IgD-negative memory B cell (primary cell): ENCODE measurements around the gene RUNDC1. TPM values are rescaled to one million over a fixed set of nuclear protein-coding genes. Genes with fewer than 3 reads are reported as not detected.
"Not testable (repeated sequence)": the region's sequence is repeated elsewhere in the genome, so short reads cannot be mapped to it uniquely, and the experiment has no call there.

Experiments used
- H3K27ac Mint-ChIP-seq, 3 donors: one replicate each; pipeline ENCODE4 v1.8.0; 2020 to 2022; ENCODE audit warnings: mild to moderate bottlenecking in 3 of 3, mixed read lengths in 3 of 3, moderate library complexity in 1 of 3
- H3K27me3 Mint-ChIP-seq: one replicate; pipeline ENCODE4 v1.8.0; 2021; ENCODE audit warnings: mixed read lengths
- H3K36me3 Mint-ChIP-seq: one replicate; pipeline ENCODE4 v1.8.0; 2020; ENCODE audit warnings: mild to moderate bottlenecking, mixed read lengths
- H3K4me1 Mint-ChIP-seq, 3 donors: one replicate each; pipeline ENCODE4 v1.8.0; 2020 to 2022; ENCODE audit warnings: mixed read lengths in 3 of 3, mild to moderate bottlenecking in 1 of 3
- H3K4me3 Mint-ChIP-seq, 4 donors: one replicate each; pipeline ENCODE4 v1.8.0; 2020 to 2022; ENCODE audit warnings: mild to moderate bottlenecking in 4 of 4, mixed read lengths in 4 of 4, moderate library complexity in 3 of 4
- H3K9me3 Mint-ChIP-seq, 3 donors: one replicate each; pipeline ENCODE4 v1.8.0; 2020 to 2021; ENCODE audit warnings: mixed read lengths in 3 of 3, mild to moderate bottlenecking in 1 of 3
- polyA plus RNA-seq: library from polyadenylated mRNA; unstranded; fragments of 300-500 nt; fragmentation: Illumina TruSeq; gene quantifications from one replicate; pipeline ENCODE4 v1.2.3, GENCODE V29; 2021

Gene RUNDC1
- polyA plus RNA-seq, 1 donor from 2014 or later: 24.0 TPM

GRCh38 chr17:42980766-42981397 is 517 bp downstream of the RUNDC1 start:
- peak overlapping the region; percentile 86 to 98 (median 93) for H3K27ac Mint-ChIP-seq
- peaks cover 22 to 35% (median 32%) of the 10 kb centered on the region in 3 donors for H3K4me1 Mint-ChIP-seq
- H3K27me3 Mint-ChIP-seq: no peaks in the 10 kb centered on the region
- H3K4me3 Mint-ChIP-seq: peak overlapping the region; percentile 87 to 98 (median 94)
- H3K36me3 Mint-ChIP-seq: peaks cover 3% of the 10 kb centered on the region
- H3K9me3 Mint-ChIP-seq: no peaks in the 10 kb centered on the region

- Mint-ChIP-seq H3K4me3 (peak overlapping the region; percentile 33 to 92 (median 76)), H3K9me3 (no peaks in the 10 kb centered on the region), H3K27ac (peak overlapping the region in 2 of 3 donors; percentile 67 to 86), H3K4me1 (peaks cover 22 to 37% (median 35%) of the 10 kb centered on the region in 3 donors), H3K36me3 (peaks cover 3% of the 10 kb centered on the region), H3K27me3 (no peaks in the 10 kb centered on the region)
Observed at GRCh38 chr17:42982266-42982665, 1.9 kb downstream of the RUNDC1 start.

- no peaks in the 10 kb centered on the region for H3K27me3 Mint-ChIP-seq
- no peaks in the 10 kb centered on the region for H3K9me3 Mint-ChIP-seq
- H3K4me3 Mint-ChIP-seq: peak overlapping the region; percentile 73 to 90 (median 83)
- H3K27ac Mint-ChIP-seq: peak overlapping the region; percentile 39 to 90 (median 67)
- H3K36me3 Mint-ChIP-seq: peaks cover 7% of the 10 kb centered on the region
- H3K4me1 Mint-ChIP-seq: peaks cover 15 to 35% (median 35%) of the 10 kb centered on the region in 3 donors
Observed at GRCh38 chr17:42985225-42985624, 4.9 kb downstream of the RUNDC1 start.

- H3K4me1 Mint-ChIP-seq: peaks cover 6 to 23% (median 21%) of the 10 kb centered on the region in 3 donors
- no peaks in the 10 kb centered on the region for H3K27me3 Mint-ChIP-seq
- H3K4me3 Mint-ChIP-seq: no peak overlapping the region
- no peak overlapping the region for H3K27ac Mint-ChIP-seq
- H3K9me3 Mint-ChIP-seq: no peaks in the 10 kb centered on the region
- H3K36me3 Mint-ChIP-seq: peaks cover 6% of the 10 kb centered on the region
Observed at GRCh38 chr17:42989141-42989540, 8.8 kb downstream of the RUNDC1 start.

GRCh38 chr17:42989726-42990652 is 9.6 kb downstream of the RUNDC1 start:
- Mint-ChIP-seq H3K36me3 (peaks cover 6% of the 10 kb centered on the region), H3K27me3 (no peaks in the 10 kb centered on the region), H3K4me1 (peaks cover 5 to 17% (median 15%) of the 10 kb centered on the region in 3 donors), H3K4me3 (no peak overlapping the region), H3K9me3 (no peaks in the 10 kb centered on the region), H3K27ac (no peak overlapping the region)

GRCh38 chr17:42991471-42991870 is 11.1 kb downstream of the RUNDC1 start:
- H3K9me3 Mint-ChIP-seq: no peaks in the 10 kb centered on the region
- no peak overlapping the region for H3K27ac Mint-ChIP-seq
- H3K4me3 Mint-ChIP-seq: no peak overlapping the region
- H3K36me3 Mint-ChIP-seq: peaks cover 4% of the 10 kb centered on the region
- peaks cover 0 to 8% (median 5%) of the 10 kb centered on the region in 3 donors for H3K4me1 Mint-ChIP-seq
- H3K27me3 Mint-ChIP-seq: no peaks in the 10 kb centered on the region

- H3K36me3 Mint-ChIP-seq: peaks cover 2% of the 10 kb centered on the region
- no peak overlapping the region for H3K27ac Mint-ChIP-seq
- H3K4me1 Mint-ChIP-seq: peaks cover 3 to 12% (median 6%) of the 10 kb centered on the region in 3 donors
- no peaks in the 10 kb centered on the region for H3K9me3 Mint-ChIP-seq
- no peak overlapping the region for H3K4me3 Mint-ChIP-seq
- no peaks in the 10 kb centered on the region for H3K27me3 Mint-ChIP-seq
Observed at GRCh38 chr17:42992872-42993271, 12.5 kb downstream of the RUNDC1 start.

- H3K4me1 Mint-ChIP-seq: peaks cover 7 to 15% (median 10%) of the 10 kb centered on the region in 3 donors
- not testable (repeated sequence) for H3K36me3 Mint-ChIP-seq, H3K4me3 Mint-ChIP-seq, H3K9me3 Mint-ChIP-seq, H3K27me3 Mint-ChIP-seq, H3K27ac Mint-ChIP-seq
Observed at GRCh38 chr17:42993913-42994312, 13.5 kb downstream of the RUNDC1 start.

GRCh38 chr17:42997390-42997983 is 17.1 kb downstream of the RUNDC1 start:
- Mint-ChIP-seq H3K9me3 (no peaks in the 10 kb centered on the region), H3K27me3 (no peaks in the 10 kb centered on the region), H3K4me1 (peaks cover 6 to 19% (median 7%) of the 10 kb centered on the region in 3 donors), H3K36me3 (no peaks in the 10 kb centered on the region), H3K27ac (peak overlapping the region; percentile 25 to 99 (median 89)), H3K4me3 (peak overlapping the region; percentile 84 to 96 (median 96))

GRCh38 chr17:42997984-42998938 is 17.9 kb downstream of the RUNDC1 start, which contains the start of gene RPL27:
Gene RPL27 (plus strand): TSS chr17:42998419. CDS start chr17:42998751, 332 bp downstream.
- Mint-ChIP-seq H3K4me3 (peak within 1 kb of the TSS; percentile 84 to 96 (median 96)), H3K27me3 (no peaks in the 10 kb centered on the region), H3K27ac (peak within 1 kb of the TSS; percentile 89 to 99 (median 98)), H3K36me3 (no peaks in the 10 kb centered on the region), H3K9me3 (no peaks in the 10 kb centered on the region), H3K4me1 (peaks cover 6 to 19% (median 7%) of the 10 kb centered on the region in 3 donors)

- no peaks in the 10 kb centered on the region for H3K27me3 Mint-ChIP-seq
- H3K36me3 Mint-ChIP-seq: no peaks in the 10 kb centered on the region
- H3K4me1 Mint-ChIP-seq: peaks cover 6 to 19% (median 7%) of the 10 kb centered on the region in 3 donors
- peak overlapping the region; percentile 84 to 96 (median 96) for H3K4me3 Mint-ChIP-seq
- peak overlapping the region; percentile 89 to 99 (median 98) for H3K27ac Mint-ChIP-seq
- no peaks in the 10 kb centered on the region for H3K9me3 Mint-ChIP-seq
Observed at GRCh38 chr17:42999003-42999525, 18.7 kb downstream of the RUNDC1 start.

GRCh38 chr17:43000894-43001293 is 20.5 kb downstream of the RUNDC1 start:
- peak overlapping the region in 1 of 4 donors; percentile 41 for H3K4me3 Mint-ChIP-seq
- not testable (repeated sequence) for H3K9me3 Mint-ChIP-seq, H3K36me3 Mint-ChIP-seq, H3K27me3 Mint-ChIP-seq, H3K27ac Mint-ChIP-seq
- peaks cover 6 to 18% (median 7%) of the 10 kb centered on the region in 3 donors for H3K4me1 Mint-ChIP-seq

GRCh38 chr17:43003542-43004172 is 23.3 kb downstream of the RUNDC1 start:
- Mint-ChIP-seq H3K27me3 (no peaks in the 10 kb centered on the region), H3K27ac (peak overlapping the region; percentile 56 to 73 (median 71)), H3K4me3 (peak overlapping the region in 2 of 4 donors; percentile 34 to 65), H3K9me3 (no peaks in the 10 kb centered on the region), H3K36me3 (no peaks in the 10 kb centered on the region), H3K4me1 (peaks cover 8 to 18% (median 9%) of the 10 kb centered on the region in 3 donors)
